Measurements from ENCODE around the gene AIP. TPM values are rescaled to one million over a fixed set of nuclear protein-coding genes. Genes with fewer than 3 reads are reported as not detected.

AIP gene
- total RNA-seq, 1 experiment from 2014 or later: 87.8 TPM

DNA sequence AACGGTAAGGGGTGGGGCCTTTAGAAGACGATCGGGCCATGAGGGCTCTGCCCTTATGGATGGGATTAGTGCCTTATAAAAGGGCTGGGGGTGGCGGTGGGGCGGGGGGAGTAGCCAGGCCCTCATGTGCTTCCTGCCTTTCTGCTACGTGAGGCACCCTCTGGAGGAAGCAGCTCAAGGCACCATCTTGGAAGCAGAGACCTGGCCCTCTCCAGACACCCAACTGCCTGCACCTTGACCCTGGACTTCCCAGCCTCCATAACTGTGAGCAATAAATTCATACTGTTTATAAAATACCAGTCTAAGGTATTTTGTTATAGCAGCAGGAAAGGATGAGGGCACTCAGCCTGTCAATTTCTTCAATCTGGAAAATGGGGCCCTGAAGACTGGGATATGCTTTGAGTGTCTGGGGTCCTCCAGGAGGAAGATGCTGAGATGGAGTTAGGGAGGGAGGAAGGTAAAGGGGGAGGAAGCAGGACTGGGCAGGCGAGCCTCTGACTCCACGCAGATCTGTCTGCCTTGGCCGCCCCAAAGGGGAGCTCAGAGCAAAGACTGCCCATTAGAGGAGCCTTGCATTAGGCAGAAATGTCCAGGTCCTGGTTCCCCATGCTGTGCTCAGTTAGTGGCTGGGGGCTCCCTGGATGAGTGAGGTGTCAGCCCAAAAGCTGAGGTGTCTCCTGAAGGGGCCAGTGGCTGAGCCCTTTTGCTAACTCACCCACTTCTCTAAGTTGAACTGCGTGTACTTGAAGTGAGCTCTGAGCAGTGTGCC, 35.1 kb downstream of the AIP start:
- intact Hi-C loops (cut with micrococcal nuclease; ENCODE audit: unreplicated experiment): no loop called here
- no peak overlapping the region for H3K4me3 ChIP-seq (ENCODE audit: low read depth in 2 of 2, low read length in 2 of 2)
- no peaks in the 10 kb centered on the region for H3K27me3 ChIP-seq (ENCODE audit: control insufficient read depth, insufficient read depth, low read length)
- DNase-seq (ENCODE audit: low read depth, low spot score) (no peak), ATAC-seq (no peak)
- BruUV-seq (replicated peaks): no TSS peak
- no peaks in the 10 kb centered on the region for H3K36me3 ChIP-seq (ENCODE audit: control insufficient read depth, insufficient read depth, low read length)
- CTCF ChIA-PET: no interaction called here
- no peaks in the 10 kb centered on the region for H3K9me3 ChIP-seq (ENCODE audit: control insufficient read depth, insufficient read depth, low read depth, low read length)
- no peak overlapping the region for H3K27ac ChIP-seq (ENCODE audit: low read length)
- POLR2A ChIA-PET: interaction anchor here (0.6 kb wide), 1 partner anchor 13 kb away, joined by 4 read pairs; no protein-coding TSS in a partner anchor
- TF ChIP-seq, protein P1, sequence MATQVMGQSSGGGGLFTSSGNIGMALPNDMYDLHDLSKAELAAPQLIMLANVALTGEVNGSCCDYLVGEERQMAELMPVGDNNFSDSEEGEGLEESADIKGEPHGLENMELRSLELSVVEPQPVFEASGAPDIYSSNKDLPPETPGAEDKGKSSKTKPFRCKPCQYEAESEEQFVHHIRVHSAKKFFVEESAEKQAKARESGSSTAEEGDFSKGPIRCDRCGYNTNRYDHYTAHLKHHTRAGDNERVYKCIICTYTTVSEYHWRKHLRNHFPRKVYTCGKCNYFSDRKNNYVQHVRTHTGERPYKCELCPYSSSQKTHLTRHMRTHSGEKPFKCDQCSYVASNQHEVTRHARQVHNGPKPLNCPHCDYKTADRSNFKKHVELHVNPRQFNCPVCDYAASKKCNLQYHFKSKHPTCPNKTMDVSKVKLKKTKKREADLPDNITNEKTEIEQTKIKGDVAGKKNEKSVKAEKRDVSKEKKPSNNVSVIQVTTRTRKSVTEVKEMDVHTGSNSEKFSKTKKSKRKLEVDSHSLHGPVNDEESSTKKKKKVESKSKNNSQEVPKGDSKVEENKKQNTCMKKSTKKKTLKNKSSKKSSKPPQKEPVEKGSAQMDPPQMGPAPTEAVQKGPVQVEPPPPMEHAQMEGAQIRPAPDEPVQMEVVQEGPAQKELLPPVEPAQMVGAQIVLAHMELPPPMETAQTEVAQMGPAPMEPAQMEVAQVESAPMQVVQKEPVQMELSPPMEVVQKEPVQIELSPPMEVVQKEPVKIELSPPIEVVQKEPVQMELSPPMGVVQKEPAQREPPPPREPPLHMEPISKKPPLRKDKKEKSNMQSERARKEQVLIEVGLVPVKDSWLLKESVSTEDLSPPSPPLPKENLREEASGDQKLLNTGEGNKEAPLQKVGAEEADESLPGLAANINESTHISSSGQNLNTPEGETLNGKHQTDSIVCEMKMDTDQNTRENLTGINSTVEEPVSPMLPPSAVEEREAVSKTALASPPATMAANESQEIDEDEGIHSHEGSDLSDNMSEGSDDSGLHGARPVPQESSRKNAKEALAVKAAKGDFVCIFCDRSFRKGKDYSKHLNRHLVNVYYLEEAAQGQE (IDR thresholded peaks at IDR 0.05; ENCODE audit: insufficient read depth in 1 of 2, low read depth in 2 of 2, low read length in 1 of 2): no peak
- TF ChIP-seq, protein P2, sequence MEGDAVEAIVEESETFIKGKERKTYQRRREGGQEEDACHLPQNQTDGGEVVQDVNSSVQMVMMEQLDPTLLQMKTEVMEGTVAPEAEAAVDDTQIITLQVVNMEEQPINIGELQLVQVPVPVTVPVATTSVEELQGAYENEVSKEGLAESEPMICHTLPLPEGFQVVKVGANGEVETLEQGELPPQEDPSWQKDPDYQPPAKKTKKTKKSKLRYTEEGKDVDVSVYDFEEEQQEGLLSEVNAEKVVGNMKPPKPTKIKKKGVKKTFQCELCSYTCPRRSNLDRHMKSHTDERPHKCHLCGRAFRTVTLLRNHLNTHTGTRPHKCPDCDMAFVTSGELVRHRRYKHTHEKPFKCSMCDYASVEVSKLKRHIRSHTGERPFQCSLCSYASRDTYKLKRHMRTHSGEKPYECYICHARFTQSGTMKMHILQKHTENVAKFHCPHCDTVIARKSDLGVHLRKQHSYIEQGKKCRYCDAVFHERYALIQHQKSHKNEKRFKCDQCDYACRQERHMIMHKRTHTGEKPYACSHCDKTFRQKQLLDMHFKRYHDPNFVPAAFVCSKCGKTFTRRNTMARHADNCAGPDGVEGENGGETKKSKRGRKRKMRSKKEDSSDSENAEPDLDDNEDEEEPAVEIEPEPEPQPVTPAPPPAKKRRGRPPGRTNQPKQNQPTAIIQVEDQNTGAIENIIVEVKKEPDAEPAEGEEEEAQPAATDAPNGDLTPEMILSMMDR (IDR thresholded peaks at IDR 0.05): no peak
- TF ChIP-seq POLR2AphosphoS5 (IDR thresholded peaks at IDR 0.05; ENCODE audit: low read depth, low read length): no peak
- no peak for TF ChIP-seq SIN3A (IDR thresholded peaks at IDR 0.05; ENCODE audit: borderline replicate concordance, insufficient read depth, low read depth, low read length)
- TF ChIP-seq TCF7L2 (IDR thresholded peaks at IDR 0.05; ENCODE audit: low read depth, low read length): no peak
- in situ Hi-C loops (cut with HindIII; ENCODE audit: low pct_unique_long_range_greater_than_20kb, low sequenced_read_pairs): no loop called here
- no peaks in the 10 kb centered on the region for H3K4me1 ChIP-seq (ENCODE audit: control insufficient read depth, insufficient read depth, low read length)

DNA sequence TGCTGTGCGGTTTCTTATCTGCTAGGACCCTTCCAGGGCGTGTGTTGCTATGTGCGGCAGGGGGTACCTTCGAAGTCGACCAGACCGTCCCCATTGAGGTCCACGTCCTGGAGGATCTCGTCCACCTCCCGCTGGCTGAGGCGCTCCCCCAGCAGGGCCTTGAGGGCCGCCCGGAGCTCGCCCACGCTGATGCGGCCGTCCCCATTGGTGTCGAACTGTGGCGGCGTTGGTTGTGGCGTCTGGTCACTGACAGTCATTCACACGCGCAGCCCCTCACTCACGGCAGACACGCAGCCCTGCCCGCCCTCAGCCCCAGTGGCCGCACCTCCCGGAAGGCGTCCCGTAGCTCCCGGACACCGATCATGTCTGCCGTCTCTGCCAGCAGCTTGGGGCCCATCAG, 36.9 kb downstream of the AIP start:
- H3K27ac ChIP-seq (ENCODE audit: low read length): no peak overlapping the region
- TF ChIP-seq, protein P2 (IDR thresholded peaks at IDR 0.05): no peak
- TF ChIP-seq, protein P1 (IDR thresholded peaks at IDR 0.05; ENCODE audit: insufficient read depth in 1 of 2, low read depth in 2 of 2, low read length in 1 of 2): no peak
- no peak for TF ChIP-seq POLR2AphosphoS5 (IDR thresholded peaks at IDR 0.05; ENCODE audit: low read depth, low read length)
- no peak for TF ChIP-seq TCF7L2 (IDR thresholded peaks at IDR 0.05; ENCODE audit: low read depth, low read length)
- no peak for TF ChIP-seq SIN3A (IDR thresholded peaks at IDR 0.05; ENCODE audit: borderline replicate concordance, insufficient read depth, low read depth, low read length)
- H3K4me1 ChIP-seq (ENCODE audit: control insufficient read depth, insufficient read depth, low read length): peaks cover 3% of the 10 kb centered on the region; the same call in 1 of the 2 replicates
- ChIA-PET CTCF (no interaction called here), POLR2A (no interaction called here)
- ATAC-seq (no peak), DNase-seq (ENCODE audit: low read depth, low spot score) (no peak)
- in situ Hi-C loops (cut with HindIII; ENCODE audit: low pct_unique_long_range_greater_than_20kb, low sequenced_read_pairs) (no loop called here), intact Hi-C loops (cut with micrococcal nuclease; ENCODE audit: unreplicated experiment) (no loop called here)
- no peaks in the 10 kb centered on the region for H3K27me3 ChIP-seq (ENCODE audit: control insufficient read depth, insufficient read depth, low read length)
- H3K4me3 ChIP-seq (ENCODE audit: low read depth in 2 of 2, low read length in 2 of 2): no peak overlapping the region
- no TSS peak for BruUV-seq (replicated peaks)
- no peaks in the 10 kb centered on the region for H3K36me3 ChIP-seq (ENCODE audit: control insufficient read depth, insufficient read depth, low read length)
- H3K9me3 ChIP-seq (ENCODE audit: control insufficient read depth, insufficient read depth, low read depth, low read length): no peaks in the 10 kb centered on the region

All from Panc1 (cell line).